ENCODE measurements around the gene TCN1.

Gene TCN1

DNA sequence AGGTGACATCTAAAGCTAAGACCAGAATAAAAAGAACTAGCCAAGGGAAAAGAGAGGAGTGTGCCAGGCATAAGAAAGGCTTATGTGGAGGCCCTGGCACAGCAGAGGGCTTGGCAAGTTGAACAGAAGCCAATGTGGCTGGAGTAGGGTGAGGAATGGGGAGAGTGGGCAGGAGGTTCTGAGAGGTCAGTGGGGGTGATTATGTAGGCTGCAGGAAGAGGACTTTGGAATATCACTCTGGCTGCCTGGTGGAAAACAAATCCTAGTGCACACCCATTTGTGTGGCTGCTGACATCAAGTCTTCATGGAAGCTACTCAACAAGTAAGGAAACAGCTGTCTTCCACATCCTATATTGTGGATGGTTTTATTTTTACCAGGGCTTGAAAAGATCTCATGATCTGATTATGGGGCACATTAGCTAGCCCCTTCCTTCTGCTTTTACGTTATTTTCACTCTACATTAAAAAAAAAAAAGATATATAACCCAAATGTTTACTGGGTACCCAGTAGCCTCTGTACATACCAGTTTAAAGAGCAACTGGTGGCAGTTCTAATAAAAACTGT is 59.2 kb downstream of the TCN1 start:
- DNase-seq = no peak

- no peak for DNase-seq
Observed at GRCh38 chr11:59804061-59804460, 62.2 kb downstream of the TCN1 start.
